Endometrial microvascular endothelial cells (primary cell): ENCODE data around the gene C12orf42. TPM values are rescaled to one million over a fixed set of nuclear protein-coding genes. Genes with fewer than 3 reads are reported as not detected.

Source experiments
- in situ Hi-C: cut with HindIII; loops from 2 replicates; pipeline ENCODE4 v1.10.0; 2017; ENCODE audit warnings: low sequenced_read_pairs, low pct_unique_long_range_greater_than_20kb; ENCODE audit errors: inconsistent ontology term
- total RNA-seq: library from RNA; depleted of rRNA; stranded (reverse); fragments of >200 nt; gene quantifications from one replicate; pipeline ENCODE4 v1.2.3, GENCODE V29; 2015; ENCODE audit errors: inconsistent ontology term

The C12orf42 gene
- total RNA-seq, 1 donor from 2014 or later: not detected

DNA sequence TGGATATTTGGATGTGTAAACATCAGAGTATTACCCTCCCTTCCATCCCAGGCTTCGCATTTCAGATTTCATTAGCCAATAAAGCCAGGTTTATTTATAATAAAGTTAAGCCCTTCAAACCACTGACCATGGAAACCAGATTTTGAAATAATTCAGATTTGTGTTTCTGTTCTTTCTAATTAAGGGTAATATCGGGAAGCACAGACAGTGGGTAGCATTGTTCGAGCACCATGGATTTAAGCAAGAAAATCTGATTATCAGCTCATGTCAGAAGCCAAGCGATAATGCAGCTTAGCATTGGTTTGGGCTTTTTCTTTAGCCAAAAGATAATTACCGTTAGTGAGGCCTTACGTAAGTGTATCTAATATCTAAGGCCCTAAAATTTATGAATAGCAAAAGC is 116.1 kb downstream of the C12orf42 start:
- in situ Hi-C loops: no loop called here

DNA sequence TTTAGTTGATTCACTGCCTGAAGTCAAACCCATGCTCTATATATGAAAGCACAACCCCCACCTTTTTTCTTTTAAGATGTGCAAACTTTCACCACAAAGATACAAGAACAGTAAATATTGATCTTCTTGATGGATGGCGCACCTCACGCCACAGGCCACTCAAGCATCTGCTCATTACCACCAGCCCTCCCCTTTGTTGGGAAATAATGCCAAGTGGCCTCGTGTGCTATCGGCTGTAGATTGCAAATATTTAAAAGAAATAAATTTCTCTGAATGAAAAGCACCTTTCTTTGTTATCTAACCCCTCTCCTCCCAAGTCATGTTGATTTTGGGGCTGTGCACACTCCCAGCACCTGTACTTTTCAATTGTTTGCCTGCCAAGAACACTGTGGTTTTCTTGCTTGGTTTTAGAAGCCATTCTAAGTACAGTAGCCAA is 122.7 kb downstream of the C12orf42 start:
- in situ Hi-C loops: no loop called here

DNA sequence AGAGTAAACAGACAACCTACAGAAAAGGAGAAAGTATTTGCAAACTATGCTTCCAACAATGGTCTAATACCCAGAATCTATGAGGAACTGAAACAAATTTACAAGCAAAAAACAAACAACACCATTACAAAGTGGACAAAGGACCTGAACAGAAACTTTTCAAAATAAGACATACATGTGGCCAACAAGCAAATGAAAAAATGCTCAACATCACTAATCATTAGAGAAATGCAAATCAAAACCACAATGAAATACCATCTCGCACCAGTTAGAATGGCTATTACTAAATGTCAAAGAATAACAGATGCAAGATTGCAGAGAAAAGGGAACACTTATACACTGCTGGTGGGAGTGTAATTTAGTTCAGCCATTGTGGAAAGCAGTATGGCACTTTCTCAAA is 125.8 kb downstream of the C12orf42 start:
- in situ Hi-C loops: no loop called here

DNA sequence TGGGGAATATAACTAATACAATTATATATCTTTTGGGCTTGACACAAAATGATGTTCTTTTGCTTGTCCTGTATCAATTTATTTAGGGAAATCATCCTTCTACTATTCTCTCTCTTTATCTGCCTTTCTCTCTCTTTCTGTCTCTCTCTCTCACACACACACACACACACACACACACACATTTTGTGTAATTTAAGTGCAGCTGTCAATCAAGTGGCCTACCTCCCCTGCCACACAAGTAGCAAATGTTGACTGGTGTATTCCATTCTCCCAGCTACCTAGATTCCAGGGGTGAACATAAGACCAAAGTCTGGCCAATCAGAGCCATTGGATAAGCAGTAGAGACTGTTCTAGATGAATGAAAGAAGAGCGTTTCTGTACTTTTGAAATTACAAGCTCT is 127.6 kb downstream of the C12orf42 start:
- in situ Hi-C loops: no loop called here

DNA sequence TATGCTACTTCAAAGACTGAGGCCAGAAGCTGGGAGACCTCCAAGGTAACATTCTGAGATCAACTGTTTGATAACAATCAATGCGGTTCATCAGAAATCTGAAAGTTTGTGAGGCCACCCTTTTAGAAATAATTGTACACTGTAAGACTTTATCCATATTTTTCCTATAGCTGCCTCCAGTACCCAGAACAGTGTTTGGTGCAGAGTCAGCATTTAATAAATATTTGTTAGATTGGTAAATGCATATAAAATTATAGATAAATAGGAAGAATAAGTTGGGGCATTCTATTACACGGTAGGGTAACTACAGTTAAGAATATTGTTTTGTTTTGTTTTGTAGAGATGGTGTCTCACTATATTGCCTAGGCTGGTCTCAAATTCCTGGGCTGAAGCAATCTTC is 141.4 kb downstream of the C12orf42 start:
- in situ Hi-C loops: no loop called here

DNA sequence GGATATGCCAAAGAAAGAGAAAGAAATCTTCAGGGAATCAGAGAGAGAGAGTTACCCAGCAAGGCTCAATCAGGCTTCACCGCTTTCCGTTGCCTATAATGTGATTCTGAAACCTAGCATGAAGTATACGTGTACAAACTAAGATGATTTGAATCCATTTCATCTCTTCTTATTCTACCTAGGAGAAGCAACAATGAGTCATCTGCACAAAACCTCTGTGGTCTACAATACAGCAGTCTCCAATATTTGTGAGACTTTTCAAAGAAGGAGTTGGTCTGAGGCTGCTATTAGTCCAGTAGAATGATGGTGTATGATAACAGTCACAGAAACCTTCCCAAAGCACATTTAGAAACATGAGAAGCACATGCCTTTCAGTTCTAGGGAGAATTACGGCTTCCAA is 141.9 kb downstream of the C12orf42 start:
- in situ Hi-C loops: no loop called here

DNA sequence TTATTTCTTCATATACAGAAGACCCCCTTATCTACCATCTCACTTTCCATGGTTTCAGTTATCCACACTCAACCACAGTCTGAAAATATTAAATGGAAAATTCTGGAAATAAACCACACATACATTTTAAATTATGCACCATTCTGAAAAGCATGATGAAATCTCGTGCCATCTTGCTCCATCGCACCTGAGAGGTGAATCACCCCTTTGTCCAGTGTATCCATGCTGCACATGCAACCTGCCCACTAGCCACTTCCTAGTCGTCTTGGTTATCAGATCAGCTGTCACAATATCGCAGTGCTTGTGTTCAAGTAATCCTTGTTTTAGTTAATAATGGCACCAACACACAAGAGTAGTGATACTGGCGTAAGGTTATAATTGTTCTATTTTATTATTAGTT is 145.7 kb downstream of the C12orf42 start:
- in situ Hi-C loops: no loop called here

DNA sequence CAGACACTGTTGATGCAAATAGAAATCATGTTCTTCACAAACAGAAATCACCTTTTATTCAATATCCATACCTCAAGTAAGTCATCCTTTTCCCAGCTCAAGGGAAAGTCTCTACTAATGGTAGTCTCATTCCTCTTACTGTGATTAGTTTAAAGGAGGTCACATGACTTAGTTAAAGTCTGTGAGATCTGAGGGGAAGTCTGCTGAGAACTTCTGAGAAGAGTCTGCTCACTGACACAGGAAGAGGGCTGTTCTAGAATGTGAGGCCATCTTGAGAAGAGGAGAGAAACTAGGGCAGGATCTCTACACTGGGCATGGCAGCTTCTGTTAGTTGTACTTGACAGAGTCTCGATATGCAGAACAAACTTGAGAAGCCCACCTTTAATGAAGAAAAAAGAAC is 146.8 kb downstream of the C12orf42 start:
- in situ Hi-C loops: no loop called here

DNA sequence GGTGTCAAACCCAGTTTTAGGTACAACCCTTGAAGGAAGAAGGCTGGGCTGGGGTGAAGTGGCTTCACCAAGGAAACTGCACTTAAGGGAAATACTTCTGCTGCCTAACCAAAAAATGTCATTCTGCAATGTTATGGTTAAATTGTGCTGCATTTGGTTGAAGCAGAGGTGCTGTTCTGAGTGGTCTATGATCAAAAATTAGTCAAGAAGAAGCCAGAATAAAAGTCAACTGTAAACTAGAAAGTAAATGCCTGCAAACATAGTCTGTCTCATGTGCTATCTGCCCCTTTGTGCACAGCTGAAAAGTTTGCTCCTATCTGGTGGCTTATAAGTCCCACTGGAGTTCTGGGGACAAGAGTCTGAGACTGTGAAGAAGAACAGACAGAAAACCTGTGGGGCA is 158.8 kb downstream of the C12orf42 start:
- in situ Hi-C loops: no loop called here

DNA sequence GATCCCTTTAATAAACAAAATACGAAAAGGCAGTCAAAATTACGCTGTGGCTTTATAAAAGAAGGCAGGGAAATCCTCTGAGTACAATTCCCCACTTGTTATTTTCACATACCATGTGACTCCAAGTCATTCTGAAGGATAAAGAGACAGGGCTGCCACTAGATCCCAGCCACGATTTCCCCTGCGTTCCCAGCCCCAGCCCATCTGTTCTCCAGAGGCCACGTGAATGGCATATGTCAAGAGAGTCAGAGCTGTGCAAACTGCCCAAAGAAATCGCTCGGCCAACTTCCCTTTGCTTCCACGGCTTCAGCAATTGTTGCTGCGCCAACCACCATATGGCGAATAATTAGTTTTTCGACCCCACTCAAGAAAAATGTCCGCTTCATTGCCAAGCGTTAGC is 161.3 kb downstream of the C12orf42 start:
- in situ Hi-C loops: no loop called here

DNA sequence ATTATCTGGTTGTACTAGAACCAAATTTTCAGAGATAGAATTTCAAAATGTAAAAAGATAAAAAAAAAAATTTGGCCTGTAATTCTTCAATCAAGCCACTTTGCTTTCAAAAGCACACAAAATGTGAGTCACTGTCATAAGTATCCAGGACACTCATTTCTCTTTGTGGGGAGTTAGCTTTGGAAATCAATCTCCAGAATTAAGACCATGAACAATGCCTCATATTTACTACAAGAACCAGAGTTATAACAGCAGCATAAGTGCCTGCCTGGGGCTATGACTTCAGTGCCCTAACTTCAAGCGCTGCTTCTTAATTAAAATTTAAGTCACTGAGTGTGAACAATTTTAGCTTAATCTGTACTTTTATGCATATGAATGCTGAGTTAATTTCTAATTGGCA is 162.1 kb downstream of the C12orf42 start:
- in situ Hi-C loops: no loop called here

DNA sequence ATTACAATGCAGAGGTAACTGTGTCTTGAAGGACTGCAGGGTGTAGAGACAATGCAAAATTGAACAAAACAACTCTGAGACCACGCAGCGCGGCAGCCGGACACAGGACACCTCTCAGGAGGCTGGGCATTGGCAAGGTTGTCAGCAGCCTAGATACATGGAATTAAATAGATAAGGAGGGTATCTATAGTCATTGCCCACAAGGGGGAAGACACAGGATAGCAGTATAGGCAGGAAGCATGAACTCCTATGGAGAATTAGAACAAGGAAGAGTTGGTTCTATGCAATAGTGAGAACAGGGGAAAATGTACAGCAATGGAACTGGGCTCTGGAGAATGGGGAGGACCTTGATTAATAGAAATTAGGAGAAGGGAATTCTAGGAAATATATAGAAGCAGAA is 164.1 kb downstream of the C12orf42 start:
- in situ Hi-C loops: no loop called here

DNA sequence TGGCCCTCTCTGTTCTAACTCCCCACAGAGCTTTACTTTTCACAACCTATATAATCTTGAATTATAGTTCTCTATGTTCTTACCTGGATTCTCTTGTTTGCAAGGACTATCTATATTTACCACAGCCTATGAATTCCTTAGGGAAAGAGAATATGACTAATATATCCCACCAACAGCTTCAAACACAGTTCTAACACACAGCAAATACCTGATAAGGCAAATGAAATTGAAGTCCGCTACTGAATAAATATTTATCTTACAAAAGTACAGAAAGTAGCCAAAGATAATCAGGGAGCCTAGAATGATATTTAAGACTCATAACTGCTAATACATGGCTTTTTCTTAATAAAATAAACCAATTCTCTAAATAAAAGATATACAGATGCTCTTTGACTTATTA is 165.1 kb downstream of the C12orf42 start:
- in situ Hi-C loops: no loop called here

DNA sequence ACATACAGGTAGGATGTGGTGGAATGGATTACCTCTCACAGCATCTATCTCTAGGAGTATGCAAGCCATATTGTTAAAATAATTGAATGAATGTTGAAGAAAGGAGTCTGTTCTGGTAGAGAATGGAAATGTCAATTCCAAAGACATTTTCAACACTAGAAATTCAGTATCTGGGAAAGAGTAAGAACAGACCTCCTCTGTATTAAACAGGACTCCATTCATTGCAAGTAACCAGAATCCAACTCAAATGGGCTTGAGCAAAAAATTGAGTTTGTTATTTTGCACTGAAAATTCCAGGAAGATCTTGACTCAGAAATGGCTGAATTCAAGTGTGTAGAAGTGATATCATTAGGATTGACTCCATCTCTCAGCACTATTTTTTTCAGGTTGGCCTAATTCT is 168.1 kb downstream of the C12orf42 start:
- in situ Hi-C loops: no loop called here

DNA sequence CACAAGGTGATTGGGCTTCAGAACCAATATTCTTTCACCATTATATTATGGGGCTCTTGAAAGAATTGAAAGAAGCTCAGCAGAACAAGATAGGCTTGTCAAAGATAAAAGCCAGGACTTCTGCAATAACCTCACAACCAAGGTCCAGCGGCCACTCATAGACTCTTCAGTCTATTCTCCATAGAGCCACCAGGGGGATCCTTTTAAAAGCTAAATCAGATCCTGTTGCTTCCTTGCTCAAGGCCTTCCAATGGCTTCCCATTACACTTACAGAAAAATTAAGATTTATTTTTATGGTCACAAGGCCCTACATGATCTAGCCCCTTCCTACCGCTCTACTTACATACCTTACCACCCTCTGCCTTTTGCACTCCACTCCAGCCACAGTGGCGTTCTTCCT is 169.6 kb downstream of the C12orf42 start:
- in situ Hi-C loops: no loop called here

DNA sequence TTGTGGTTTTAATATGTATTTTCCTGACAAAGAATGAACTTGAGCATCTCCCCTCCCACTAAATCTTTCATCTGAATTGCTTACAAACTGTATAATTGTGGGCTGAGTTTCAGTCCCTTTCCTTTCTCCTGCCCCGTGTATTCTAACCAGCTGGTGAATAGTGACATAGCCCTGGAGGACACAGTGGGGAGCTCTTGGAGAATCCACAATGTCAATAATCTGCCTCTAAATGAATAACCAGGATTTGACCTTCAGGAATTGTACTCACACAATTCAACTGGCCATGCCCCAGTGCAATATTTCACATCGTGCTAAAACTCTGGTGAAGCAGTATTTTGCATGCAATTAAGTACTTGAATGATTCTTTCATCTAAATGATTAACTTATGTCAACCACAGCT is 177.2 kb downstream of the C12orf42 start:
- in situ Hi-C loops: no loop called here

DNA sequence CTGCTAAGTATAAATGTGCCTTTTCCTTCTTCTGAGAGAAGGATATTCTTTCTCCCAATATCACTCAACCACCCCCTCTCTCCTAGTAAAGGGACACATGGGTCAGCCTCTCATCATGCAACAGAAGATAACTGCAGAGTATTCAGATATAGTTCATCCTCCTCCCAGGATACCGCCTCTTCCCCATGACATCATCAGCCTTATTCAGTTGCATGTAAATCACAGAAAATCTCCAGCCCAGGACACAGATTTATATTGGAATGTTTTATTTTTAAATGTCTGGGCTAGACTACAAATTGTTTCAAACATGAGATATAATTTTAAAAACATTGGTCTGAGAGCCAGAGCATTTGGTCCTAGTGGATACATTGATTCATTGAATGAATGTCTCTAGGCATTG is 178.5 kb downstream of the C12orf42 start:
- in situ Hi-C loops: no loop called here

DNA sequence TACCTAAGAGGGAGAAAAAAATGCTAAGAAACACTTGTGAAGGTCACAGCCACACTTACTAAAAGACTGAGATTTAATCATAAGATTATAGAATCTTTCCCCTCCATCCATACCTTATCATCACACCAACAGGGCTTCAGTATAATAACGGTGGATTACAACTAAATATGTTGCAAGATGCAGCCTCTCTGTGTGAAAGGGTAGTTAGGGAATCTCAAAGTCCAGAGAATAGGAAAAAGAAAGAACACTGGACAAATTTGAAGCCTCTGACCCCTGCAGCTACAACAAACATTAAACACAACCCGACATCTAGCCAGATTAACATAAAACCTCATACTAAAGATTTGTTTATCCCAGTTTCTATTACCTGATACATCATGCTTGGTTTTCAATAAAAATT is 181.0 kb downstream of the C12orf42 start:
- in situ Hi-C loops: no loop called here

DNA sequence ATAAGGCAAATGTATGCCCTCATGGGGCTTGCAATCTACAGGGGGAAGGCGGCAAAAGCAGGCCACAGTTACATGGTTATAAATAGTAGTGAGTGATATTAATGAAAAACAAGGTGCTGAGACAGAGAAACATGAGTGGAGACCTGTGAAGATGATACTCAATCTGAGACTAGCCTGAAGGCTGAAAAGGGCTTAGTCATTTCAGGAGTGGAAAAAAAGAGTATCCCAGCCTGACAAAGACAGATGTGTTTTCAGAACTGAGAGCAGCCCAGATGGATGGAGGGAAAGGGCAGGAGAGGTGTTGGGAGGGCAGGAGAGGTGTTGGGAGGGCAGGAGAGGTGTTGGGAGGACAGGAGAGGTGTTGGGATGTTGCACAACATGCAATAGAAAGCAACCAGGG is 181.9 kb downstream of the C12orf42 start:
- in situ Hi-C loops: no loop called here

DNA sequence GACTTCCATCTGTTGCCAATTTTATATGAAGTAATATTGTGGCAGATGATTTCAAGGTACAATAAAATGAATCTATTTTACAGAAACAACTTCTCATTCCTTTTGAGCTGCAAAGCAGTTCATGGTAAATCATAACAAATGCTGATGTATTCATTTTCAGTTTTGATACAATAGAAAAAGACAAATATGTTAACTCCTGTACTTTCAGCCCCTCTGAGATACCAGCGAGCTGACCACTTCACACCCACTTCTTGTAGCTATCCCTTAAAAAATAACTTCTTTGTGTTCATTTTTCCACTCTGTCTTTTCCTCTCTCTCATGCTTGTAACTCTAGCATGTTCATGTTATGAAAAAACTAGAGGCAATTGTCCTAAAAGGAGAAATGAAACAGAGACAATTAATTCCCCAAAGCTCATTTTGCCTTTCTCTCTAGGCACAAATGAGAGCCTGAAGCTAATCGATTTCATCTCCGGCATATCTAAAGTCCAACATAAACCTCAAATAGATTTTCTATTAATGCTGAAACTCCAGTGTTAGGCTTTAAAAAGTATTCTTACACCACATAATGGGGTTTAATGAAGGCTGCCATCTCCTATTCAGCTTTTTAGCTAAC is 182.9 kb downstream of the C12orf42 start:
- in situ Hi-C loops: no loop called here

DNA sequence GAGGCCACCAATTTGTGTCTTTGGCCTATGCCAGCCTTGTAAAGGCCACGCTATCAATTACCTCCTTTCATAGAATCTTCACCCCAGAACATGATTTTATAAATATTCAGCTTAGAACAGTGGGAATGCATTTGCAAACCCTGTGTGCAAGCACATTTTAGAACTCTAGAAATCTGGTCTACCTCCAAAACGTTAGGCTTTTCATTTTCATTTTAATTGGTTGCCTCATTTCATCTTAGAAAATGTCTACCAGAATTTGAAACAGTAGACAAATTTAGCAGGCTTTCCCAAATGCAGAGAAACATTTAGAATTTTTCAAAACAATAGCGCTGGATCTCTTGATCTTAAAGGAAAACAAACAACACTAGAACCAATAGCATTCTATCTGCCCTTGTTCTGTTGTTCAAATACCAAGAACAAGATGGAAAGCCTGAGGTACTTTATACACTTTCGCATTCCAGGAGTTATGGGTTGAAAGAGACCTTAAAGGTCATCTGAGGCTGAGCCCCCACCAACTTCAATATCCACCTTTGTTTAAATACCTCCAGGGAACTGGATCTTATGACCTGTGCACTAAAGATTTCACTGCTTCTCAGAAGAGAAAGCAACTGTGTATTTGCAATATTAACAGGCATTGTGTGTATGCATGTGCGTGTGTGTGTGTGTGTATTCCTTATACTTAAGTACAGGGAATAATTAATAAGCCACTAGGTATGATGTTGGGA is 185.1 kb downstream of the C12orf42 start:
- in situ Hi-C loops: no loop called here
